Vagina (tissue), 2 donors: ENCODE results near the gene CMIP. TPM values are rescaled to one million over a fixed set of nuclear protein-coding genes. Genes with fewer than 3 reads are reported as not detected.

ENCODE experiments used
- DNase-seq, 2 donors: peaks; one replicate each; pipeline ENCODE4 v3.0.0-alpha.2; 2017; ENCODE audit errors: extremely low spot score in 2 of 2
- H3K27ac ChIP-seq: fragments of 200-600 bp; sonication (generic); one replicate; pipeline ENCODE4 v1.5.1; 2019
- H3K27me3 ChIP-seq: fragments of 200-600 bp; sonication (generic); one replicate; pipeline ENCODE4 v1.5.1; 2019
- H3K36me3 ChIP-seq, 2 donors: fragments of 200-600 bp; sonication (generic); one replicate each; pipeline ENCODE4 v1.5.1; 2017 to 2019
- H3K4me1 ChIP-seq: fragments of 200-600 bp; sonication (generic); one replicate; pipeline ENCODE4 v1.5.1; 2019
- H3K4me3 ChIP-seq, 2 donors: fragments of 200-600 bp; sonication (generic); 1 replicate in 1 of 2; 2 replicates in 1 of 2; pipeline ENCODE4 v1.5.1; 2016 to 2019
- H3K9me3 ChIP-seq: fragments of 200-600 bp; sonication (generic); one replicate; pipeline ENCODE4 v1.5.1; 2019
- CTCF ChIP-seq, 3 experiments: fragments of 450-650 bp in 2 of 3; fragments of 200-600 bp in 1 of 3; sonication (generic) in 1 of 3; IDR thresholded peaks; one replicate each; pipeline ENCODE4 v1.5.1; 2017 to 2019; ENCODE audit warnings: antibody characterized with exemption in 3 of 3, mild to moderate bottlenecking in 2 of 3, moderate library complexity in 2 of 3
- POLR2A ChIP-seq, 2 donors: fragments of 450-650 bp; IDR thresholded peaks; one replicate each; pipeline ENCODE4 v1.6.1; 2017; ENCODE audit warnings: antibody characterized with exemption in 2 of 2, mild to moderate bottlenecking in 2 of 2, moderate library complexity in 2 of 2
- POLR2AphosphoS5 ChIP-seq, 2 donors: sonication (generic); formaldehyde crosslinking; IDR thresholded peaks; one replicate each; pipeline ENCODE4 v1.9.0; 2017; ENCODE audit warnings: antibody characterized with exemption in 2 of 2, mild to moderate bottlenecking in 2 of 2, low read depth in 1 of 2; ENCODE audit not compliant: insufficient read depth in 1 of 2
- intact Hi-C: fragments of 100-400 bp; cut with DNase I; formaldehyde crosslinking; loops from one replicate; pipeline ENCODE4 v1.15.1; 2023
- total RNA-seq: library from RNA; depleted of rRNA; stranded (reverse); fragments of >200 nt; gene quantifications from one replicate; pipeline ENCODE4 v1.2.3, GENCODE V29; 2016

Gene CMIP
- total RNA-seq, 1 donor from 2014 or later, result 66.3 TPM

GRCh38 chr16:81654346-81654745, 209.7 kb downstream of the CMIP start:
- H3K9me3 ChIP-seq, result no peaks in the 10 kb centered on the region
- H3K27ac ChIP-seq, result no peak overlapping the region
- peaks cover 0 to 27% of the 10 kb centered on the region in 2 donors for H3K36me3 ChIP-seq
- H3K4me1 ChIP-seq, result peaks cover 32% of the 10 kb centered on the region
- no peaks in the 10 kb centered on the region for H3K27me3 ChIP-seq
- H3K4me3 ChIP-seq, result no peak overlapping the region
- TF ChIP-seq CTCF (IDR thresholded peaks at IDR 0.05) (no peak), POLR2AphosphoS5 (IDR thresholded peaks at IDR 0.05; ENCODE audit: insufficient read depth in 1 of 2, low read depth in 1 of 2) (no peak), POLR2A (IDR thresholded peaks at IDR 0.05) (no peak)
- intact Hi-C loops, result no loop called here
- DNase-seq, result no peak

GRCh38 chr16:81655469-81656162, 211.0 kb downstream of the CMIP start:
- peaks cover 19% of the 10 kb centered on the region for H3K4me1 ChIP-seq
- TF ChIP-seq CTCF (IDR thresholded peaks at IDR 0.05) (no peak), POLR2AphosphoS5 (IDR thresholded peaks at IDR 0.05; ENCODE audit: insufficient read depth in 1 of 2, low read depth in 1 of 2) (no peak)
- H3K9me3 ChIP-seq, result no peaks in the 10 kb centered on the region
- intact Hi-C loops, result no loop called here
- no peak for DNase-seq
- H3K4me3 ChIP-seq, result no peak overlapping the region
- H3K36me3 ChIP-seq, result peaks cover 0 to 30% of the 10 kb centered on the region in 2 donors
- H3K27me3 ChIP-seq, result no peaks in the 10 kb centered on the region
- no peak overlapping the region for H3K27ac ChIP-seq

- intact Hi-C loops, result no loop called here
Observed at GRCh38 chr16:81657224-81657623, 212.6 kb downstream of the CMIP start.

GRCh38 chr16:81657781-81658180, 213.2 kb downstream of the CMIP start:
- intact Hi-C loops, result no loop called here
- no peaks in the 10 kb centered on the region for H3K9me3 ChIP-seq
- DNase-seq, result no peak
- peaks cover 0 to 44% of the 10 kb centered on the region in 2 donors for H3K36me3 ChIP-seq
- H3K27ac ChIP-seq, result no peak overlapping the region
- no peaks in the 10 kb centered on the region for H3K4me1 ChIP-seq
- no peaks in the 10 kb centered on the region for H3K27me3 ChIP-seq
- no peak for TF ChIP-seq POLR2AphosphoS5 (IDR thresholded peaks at IDR 0.05; ENCODE audit: insufficient read depth in 1 of 2, low read depth in 1 of 2)
- no peak for TF ChIP-seq CTCF (IDR thresholded peaks at IDR 0.05)
- no peak overlapping the region for H3K4me3 ChIP-seq

More at GRCh38 chr16:81657224-81657623, 212.6 kb downstream of the CMIP start:
- Histone ChIP-seq H3K36me3 (peaks cover 0 to 44% of the 10 kb centered on the region in 2 donors), H3K4me1 (peaks cover 3% of the 10 kb centered on the region), H3K4me3 (no peak overlapping the region), H3K27me3 (no peaks in the 10 kb centered on the region), H3K27ac (no peak overlapping the region), H3K9me3 (no peaks in the 10 kb centered on the region)
- TF ChIP-seq POLR2AphosphoS5 (IDR thresholded peaks at IDR 0.05; ENCODE audit: insufficient read depth in 1 of 2, low read depth in 1 of 2) (no peak), POLR2A (IDR thresholded peaks at IDR 0.05) (no peak), CTCF (IDR thresholded peaks at IDR 0.05) (no peak)
- DNase-seq, result no peak

- Histone ChIP-seq H3K27me3 (no peaks in the 10 kb centered on the region), H3K4me1 (no peaks in the 10 kb centered on the region), H3K27ac (no peak overlapping the region), H3K36me3 (peaks cover 0 to 39% of the 10 kb centered on the region in 2 donors), H3K4me3 (no peak overlapping the region), H3K9me3 (no peaks in the 10 kb centered on the region)
- intact Hi-C loops, result no loop called here
- DNase-seq, result no peak
- no peak for TF ChIP-seq CTCF (IDR thresholded peaks at IDR 0.05)
- no peak for TF ChIP-seq POLR2AphosphoS5 (IDR thresholded peaks at IDR 0.05; ENCODE audit: insufficient read depth in 1 of 2, low read depth in 1 of 2)
- no peak for TF ChIP-seq POLR2A (IDR thresholded peaks at IDR 0.05)
Observed at GRCh38 chr16:81658373-81658772, 213.8 kb downstream of the CMIP start.
